Stomach (tissue), 4 donors: ENCODE results near the gene KRT222.

Experiments
- POLR2A ChIP-seq, 4 donors: fragments of 450-650 bp; IDR thresholded peaks; one replicate each; pipeline ENCODE4 v1.6.1; 2016; ENCODE audit warnings: antibody characterized with exemption in 4 of 4, control low read depth in 2 of 4, mild to moderate bottlenecking in 1 of 4, moderate library complexity in 1 of 4
- POLR2AphosphoS5 ChIP-seq, 3 donors: sonication (generic); formaldehyde crosslinking; IDR thresholded peaks; one replicate each; pipeline ENCODE4 v1.6.1; 2016; ENCODE audit warnings: antibody characterized with exemption in 3 of 3

GRCh38 chr17:40699853-40700252 lies 34.9 kb upstream of the KRT222 start:
- TF ChIP-seq POLR2AphosphoS5 (IDR thresholded peaks at IDR 0.05): no peak
- TF ChIP-seq POLR2A (IDR thresholded peaks at IDR 0.05): no peak
